Esophagus squamous epithelium (tissue), 4 donors: ENCODE results near the gene LRP1B.

Source experiments
- CTCF ChIP-seq, 6 experiments: fragments of 450-650 bp in 4 of 6; fragments of 200-600 bp in 2 of 6; sonication (generic) in 2 of 6; IDR thresholded peaks; one replicate each; pipeline ENCODE4 v1.5.1; 2016 to 2019; ENCODE audit warnings: antibody characterized with exemption in 6 of 6, mild to moderate bottlenecking in 4 of 6, moderate library complexity in 4 of 6
- POLR2A ChIP-seq, 4 donors: fragments of 450-650 bp; IDR thresholded peaks; one replicate each; pipeline ENCODE4 v1.6.1; 2017; ENCODE audit warnings: antibody characterized with exemption in 4 of 4, mild to moderate bottlenecking in 4 of 4, moderate library complexity in 3 of 4

GRCh38 chr2:140288213-140288612 is 1842.6 kb downstream of the LRP1B start:
- TF ChIP-seq CTCF (IDR thresholded peaks at IDR 0.05) (no peak), POLR2A (IDR thresholded peaks at IDR 0.05) (no peak)
